Neural progenitor cell (in vitro differentiated cells): ENCODE results near the gene PAPSS2. TPM values are rescaled to one million over a fixed set of nuclear protein-coding genes. Genes with fewer than 3 reads are reported as not detected.

ENCODE experiments used
- DNase-seq: peaks from one replicate; pipeline ENCODE4 v3.0.0-alpha.2; 2016; ENCODE audit warnings: low spot score
- H2AFZ ChIP-seq: fragments of 200-600 bp; sonication (generic); replicated peaks from 2 replicates; pipeline ENCODE4 v1.6.1; 2016; ENCODE audit warnings: antibody characterized with exemption
- H3F3A ChIP-seq: fragments of 200-600 bp; sonication (generic); 2 replicates; pipeline ENCODE4 v1.6.1; 2016; ENCODE audit warnings: antibody characterized with exemption, low read depth
- H3K27ac ChIP-seq: fragments of 200-600 bp; sonication (generic); 2 replicates; pipeline ENCODE4 v1.5.1; 2016; ENCODE audit warnings: mild to moderate bottlenecking
- H3K27me3 ChIP-seq: fragments of 200-600 bp; sonication (generic); 2 replicates; pipeline ENCODE4 v1.6.1; 2016; ENCODE audit warnings: mild to moderate bottlenecking, moderate library complexity
- H3K36me3 ChIP-seq: fragments of 200-600 bp; sonication (generic); 2 replicates; pipeline ENCODE4 v1.5.1; 2016
- H3K4me1 ChIP-seq: fragments of 200-600 bp; sonication (generic); 2 replicates; pipeline ENCODE4 v1.6.1; 2016; ENCODE audit warnings: mixed run types
- H3K4me2 ChIP-seq: fragments of 200-600 bp; sonication (generic); 2 replicates; pipeline ENCODE4 v1.6.1; 2016
- H3K4me3 ChIP-seq: fragments of 200-600 bp; sonication (generic); 2 replicates; pipeline ENCODE4 v1.5.1; 2016
- H3K79me2 ChIP-seq: fragments of 200-600 bp; sonication (generic); 2 replicates; pipeline ENCODE4 v1.6.1; 2016; ENCODE audit warnings: low read depth
- H3K9ac ChIP-seq: fragments of 200-600 bp; sonication (generic); 2 replicates; pipeline ENCODE4 v1.6.1; 2016
- H3K9me3 ChIP-seq: fragments of 200-600 bp; sonication (generic); 2 replicates; pipeline ENCODE4 v1.5.1; 2016; ENCODE audit warnings: low read depth
- H4K20me1 ChIP-seq: fragments of 200-600 bp; sonication (generic); 2 replicates; pipeline ENCODE4 v1.6.1; 2016; ENCODE audit warnings: low read depth
- H3K27ac Mint-ChIP-seq: 3 replicates; pipeline ENCODE4 v1.8.0; 2021; ENCODE audit warnings: mixed read lengths
- H3K27me3 Mint-ChIP-seq: 2 replicates; pipeline ENCODE4 v1.8.0; 2022; ENCODE audit warnings: low read depth, mild to moderate bottlenecking, inconsistent platforms, moderate library complexity, mixed read lengths; ENCODE audit not compliant: insufficient read depth
- H3K36me3 Mint-ChIP-seq: 3 replicates; pipeline ENCODE4 v1.8.0; 2021; ENCODE audit warnings: mixed read lengths
- H3K4me1 Mint-ChIP-seq: 3 replicates; pipeline ENCODE4 v1.8.0; 2021; ENCODE audit warnings: mixed read lengths
- H3K4me3 Mint-ChIP-seq: 3 replicates; pipeline ENCODE4 v1.8.0; 2021; ENCODE audit warnings: mild to moderate bottlenecking, moderate library complexity, mixed read lengths
- H3K9me3 Mint-ChIP-seq: 3 replicates; pipeline ENCODE4 v1.8.0; 2020; ENCODE audit warnings: mixed read lengths
- EZH2 ChIP-seq: fragments of 200-600 bp; sonication (generic); IDR thresholded peaks from 2 replicates; pipeline ENCODE4 v1.6.1; 2017; ENCODE audit warnings: antibody characterized with exemption, mild to moderate bottlenecking, moderate library complexity
- EZH2phosphoT487 ChIP-seq: fragments of 200-600 bp; sonication (generic); IDR thresholded peaks from 2 replicates; pipeline ENCODE4 v1.6.1; 2017; ENCODE audit warnings: antibody characterized with exemption
- total RNA-seq: library from RNA; depleted of rRNA; stranded (reverse); fragments of >200 nt; gene quantifications from 2 replicates; pipeline ENCODE4 v1.2.3, GENCODE V29; 2015; ENCODE audit warnings: low replicate concordance
- TF ChIP-seq, protein P1 (sequence below): fragments of 200-600 bp; sonication (generic); IDR thresholded peaks from 2 replicates; pipeline ENCODE4 v1.5.1; 2017; ENCODE audit warnings: antibody characterized with exemption, mild to moderate bottlenecking

PAPSS2 gene
- total RNA-seq, 1 donor from 2014 or later = 6.0 TPM

- TF ChIP-seq, protein P1, sequence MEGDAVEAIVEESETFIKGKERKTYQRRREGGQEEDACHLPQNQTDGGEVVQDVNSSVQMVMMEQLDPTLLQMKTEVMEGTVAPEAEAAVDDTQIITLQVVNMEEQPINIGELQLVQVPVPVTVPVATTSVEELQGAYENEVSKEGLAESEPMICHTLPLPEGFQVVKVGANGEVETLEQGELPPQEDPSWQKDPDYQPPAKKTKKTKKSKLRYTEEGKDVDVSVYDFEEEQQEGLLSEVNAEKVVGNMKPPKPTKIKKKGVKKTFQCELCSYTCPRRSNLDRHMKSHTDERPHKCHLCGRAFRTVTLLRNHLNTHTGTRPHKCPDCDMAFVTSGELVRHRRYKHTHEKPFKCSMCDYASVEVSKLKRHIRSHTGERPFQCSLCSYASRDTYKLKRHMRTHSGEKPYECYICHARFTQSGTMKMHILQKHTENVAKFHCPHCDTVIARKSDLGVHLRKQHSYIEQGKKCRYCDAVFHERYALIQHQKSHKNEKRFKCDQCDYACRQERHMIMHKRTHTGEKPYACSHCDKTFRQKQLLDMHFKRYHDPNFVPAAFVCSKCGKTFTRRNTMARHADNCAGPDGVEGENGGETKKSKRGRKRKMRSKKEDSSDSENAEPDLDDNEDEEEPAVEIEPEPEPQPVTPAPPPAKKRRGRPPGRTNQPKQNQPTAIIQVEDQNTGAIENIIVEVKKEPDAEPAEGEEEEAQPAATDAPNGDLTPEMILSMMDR = no peak
- TF ChIP-seq EZH2 = no peak
- TF ChIP-seq EZH2phosphoT487 = no peak
- no peaks in the 10 kb centered on the region for H4K20me1 ChIP-seq
- H3K27ac ChIP-seq = no peak overlapping the region
Measured at GRCh38 chr10:87696922-87697745, 37.5 kb downstream of the PAPSS2 start.

DNA sequence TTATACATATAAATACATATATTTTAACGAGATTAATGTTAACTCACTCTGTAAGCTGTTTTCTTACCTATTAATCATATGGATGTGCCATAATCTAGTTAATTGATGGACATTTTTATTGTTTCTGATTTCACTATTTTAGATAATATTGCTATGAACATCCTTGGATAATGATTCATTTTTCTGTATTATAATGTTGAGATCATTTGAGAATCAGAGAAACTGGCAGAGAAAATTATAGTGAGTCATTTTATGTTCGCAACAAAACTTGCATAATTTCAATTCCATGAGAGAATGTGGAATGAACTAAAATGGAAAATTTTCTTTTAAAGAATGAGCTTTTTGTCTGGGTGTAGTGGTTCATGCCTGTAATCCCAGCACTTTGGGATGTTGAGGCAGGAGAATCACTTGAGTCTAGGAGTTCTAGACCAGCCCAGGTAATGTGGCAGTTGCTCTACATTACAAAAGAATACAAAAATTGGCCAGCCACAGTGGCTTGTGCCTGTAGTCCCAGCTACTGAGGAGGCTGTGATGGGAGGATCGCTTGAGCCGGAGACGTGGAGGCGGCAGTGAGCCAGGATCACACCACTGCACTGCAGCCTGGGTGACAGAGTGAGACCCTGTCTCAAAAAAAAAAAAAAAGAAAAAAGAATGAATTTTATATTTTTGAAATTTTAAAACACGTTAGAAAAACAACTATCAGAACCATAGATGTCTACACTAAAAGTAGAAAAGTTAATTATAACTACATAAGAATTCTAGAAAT is 40.5 kb downstream of the PAPSS2 start:
- no peaks in the 10 kb centered on the region for H3K9me3 ChIP-seq
- H3K4me1 ChIP-seq = no peaks in the 10 kb centered on the region
- no peak overlapping the region for H2AFZ ChIP-seq
- no peaks in the 10 kb centered on the region for H3F3A ChIP-seq
- Mint-ChIP-seq H3K27me3 (no peaks in the 10 kb centered on the region), H3K27ac (no peak overlapping the region), H3K36me3 (no peaks in the 10 kb centered on the region), H3K9me3 (no peaks in the 10 kb centered on the region), H3K4me3 (no peak overlapping the region), H3K4me1 (no peaks in the 10 kb centered on the region)
- no peak for TF ChIP-seq EZH2
- TF ChIP-seq, protein P1 = no peak
- TF ChIP-seq EZH2phosphoT487 = no peak
- no peaks in the 10 kb centered on the region for H3K36me3 ChIP-seq
- H3K4me3 ChIP-seq = no peak overlapping the region
- H3K27me3 ChIP-seq = no peaks in the 10 kb centered on the region
- no peak overlapping the region for H3K27ac ChIP-seq
- DNase-seq = no peak
- no peak overlapping the region for H3K9ac ChIP-seq
- H3K79me2 ChIP-seq = no peaks in the 10 kb centered on the region
- no peaks in the 10 kb centered on the region for H4K20me1 ChIP-seq
- no peak overlapping the region for H3K4me2 ChIP-seq

More at GRCh38 chr10:87696922-87697745, 37.5 kb downstream of the PAPSS2 start:
- H3K27me3 Mint-ChIP-seq = no peaks in the 10 kb centered on the region
- Histone ChIP-seq H2AFZ (no peak overlapping the region), H3K4me2 (no peak overlapping the region), H3K36me3 (no peaks in the 10 kb centered on the region), H3K4me3 (no peak overlapping the region), H3K27me3 (no peaks in the 10 kb centered on the region), H3K79me2 (no peaks in the 10 kb centered on the region), H3K4me1 (no peaks in the 10 kb centered on the region), H3F3A (no peaks in the 10 kb centered on the region), H3K9me3 (no peaks in the 10 kb centered on the region), H3K9ac (no peak overlapping the region)
- no peaks in the 10 kb centered on the region for H3K4me1 Mint-ChIP-seq
- no peak overlapping the region for H3K4me3 Mint-ChIP-seq
- no peak overlapping the region for H3K27ac Mint-ChIP-seq
- no peaks in the 10 kb centered on the region for H3K36me3 Mint-ChIP-seq
- no peaks in the 10 kb centered on the region for H3K9me3 Mint-ChIP-seq
- DNase-seq = no peak

GRCh38 chr10:87702260-87702972 is 42.7 kb downstream of the PAPSS2 start:
- Histone ChIP-seq H3K36me3 (no peaks in the 10 kb centered on the region), H3K79me2 (no peaks in the 10 kb centered on the region), H3K4me2 (no peak overlapping the region), H3K4me1 (no peaks in the 10 kb centered on the region), H3K9ac (no peak overlapping the region), H2AFZ (no peak overlapping the region), H3K9me3 (no peaks in the 10 kb centered on the region), H3K4me3 (no peak overlapping the region), H4K20me1 (no peaks in the 10 kb centered on the region), H3F3A (no peaks in the 10 kb centered on the region), H3K27me3 (no peaks in the 10 kb centered on the region), H3K27ac (no peak overlapping the region)
- H3K27ac Mint-ChIP-seq = no peak overlapping the region
- H3K4me3 Mint-ChIP-seq = no peak overlapping the region
- DNase-seq = no peak
- no peaks in the 10 kb centered on the region for H3K9me3 Mint-ChIP-seq
- H3K36me3 Mint-ChIP-seq = no peaks in the 10 kb centered on the region
- H3K4me1 Mint-ChIP-seq = no peaks in the 10 kb centered on the region
- no peaks in the 10 kb centered on the region for H3K27me3 Mint-ChIP-seq
- TF ChIP-seq EZH2 (no peak), EZH2phosphoT487 (no peak)
- TF ChIP-seq, protein P1 = no peak
